Lower leg skin (tissue), 4 donors: ENCODE measurements around the gene COL4A2. TPM values are rescaled to one million over a fixed set of nuclear protein-coding genes. Genes with fewer than 3 reads are reported as not detected.
A peak's percentile ranks its signal among the peaks of the same experiment; 100 is the strongest.

ENCODE experiments used
- DNase-seq, 2 donors: peaks; one replicate each; pipeline ENCODE4 v3.0.0-alpha.2; 2019; ENCODE audit warnings: low spot score in 2 of 2
- H3K4me3 ChIP-seq: fragments of 200-600 bp; sonication (generic); 2 replicates; pipeline ENCODE4 v1.5.1; 2017; ENCODE audit warnings: mild to moderate bottlenecking, low read depth; ENCODE audit not compliant: poor library complexity, severe bottlenecking
- CTCF ChIP-seq, 3 donors: fragments of 450-650 bp; IDR thresholded peaks; one replicate each; pipeline ENCODE4 v1.5.1; 2016; ENCODE audit warnings: antibody characterized with exemption in 3 of 3, mild to moderate bottlenecking in 3 of 3, moderate library complexity in 2 of 3
- POLR2A ChIP-seq, 2 donors: fragments of 450-650 bp; IDR thresholded peaks; one replicate each; pipeline ENCODE4 v1.6.1; 2016 to 2017; ENCODE audit warnings: antibody characterized with exemption in 2 of 2, mild to moderate bottlenecking in 1 of 2, moderate library complexity in 1 of 2
- WGBS, 2 donors: methylation state at CpG; one replicate each; pipeline ENCODE4 v1.1.5; 2018; 5-methylcytosine and 5-hydroxymethylcytosine counted together
- intact Hi-C: fragments of 100-400 bp; cut with DNase I; formaldehyde crosslinking; loops from one replicate; pipeline ENCODE4 v1.15.0; 2023; ENCODE audit warnings: low total_unique reads
- total RNA-seq, 4 donors: library from RNA; depleted of rRNA; stranded (reverse); fragments of >200 nt; gene quantifications; one replicate each; pipeline ENCODE4 v1.1.0, GENCODE V29; 2016

Gene COL4A2
- 100 to 1,000 TPM in 1 of 4 donors, 10 to 100 TPM in 3; 40.8 to 119 (median 58.9) TPM for total RNA-seq

- TF ChIP-seq POLR2A (IDR thresholded peaks at IDR 0.05) (no peak), CTCF (IDR thresholded peaks at IDR 0.05) (no peak)
- peak; percentile 31 to 92 for DNase-seq
- peak within 1 kb of the TSS; percentile 66 for H3K4me3 ChIP-seq
- intact Hi-C loops = no loop called here
- 0% methylated on average over 13 to 78 of the region's 96 CpGs for WGBS, 2 donors
These were observed at the start of gene COL4A2, which contains the start of gene COL4A1 for GRCh38 chr13:110306960-110307766. TSS of gene COL4A2 (plus strand) at chr13:110307284. CDS start at chr13:110307904, 620 bp downstream. TSS of gene COL4A1 (minus strand) at chr13:110307157. CDS start at chr13:110307027, 130 bp downstream.

GRCh38 chr13:110257408-110257807 is 49.7 kb upstream of the COL4A2 start:
- no peak for DNase-seq
- H3K4me3 ChIP-seq = no peak overlapping the region
- intact Hi-C loops = no loop called here
- no peak for TF ChIP-seq CTCF (IDR thresholded peaks at IDR 0.05)
- no peak for TF ChIP-seq POLR2A (IDR thresholded peaks at IDR 0.05)
- WGBS, 2 donors = 91 to 98% methylated on average over 3 of the region's 3 CpGs

GRCh38 chr13:110258876-110259631 is 48.0 kb upstream of the COL4A2 start:
- intact Hi-C loops = no loop called here
- DNase-seq = peak in 1 of 2 donors; percentile 59
- no peak overlapping the region for H3K4me3 ChIP-seq
- TF ChIP-seq CTCF (IDR thresholded peaks at IDR 0.05) (no peak), POLR2A (IDR thresholded peaks at IDR 0.05) (no peak)
- 74 to 75% methylated on average over 12 of the region's 12 CpGs for WGBS, 2 donors

- H3K4me3 ChIP-seq = no peak overlapping the region
- intact Hi-C loops = no loop called here
- TF ChIP-seq CTCF (IDR thresholded peaks at IDR 0.05) (no peak), POLR2A (IDR thresholded peaks at IDR 0.05) (no peak)
- WGBS, 2 donors = 70 to 71% methylated on average over 6 of the region's 6 CpGs
- peak in 1 of 2 donors; percentile 21 for DNase-seq
These were observed 47.4 kb upstream of the COL4A2 start for GRCh38 chr13:110259651-110260050.

- 85 to 87% methylated on average over 15 to 19 of the region's 19 CpGs for WGBS, 2 donors
- no peak overlapping the region for H3K4me3 ChIP-seq
- DNase-seq = peak in 1 of 2 donors; percentile 76
- TF ChIP-seq CTCF (IDR thresholded peaks at IDR 0.05) (no peak), POLR2A (IDR thresholded peaks at IDR 0.05) (no peak)
- intact Hi-C loops = no loop called here
These were observed 45.7 kb upstream of the COL4A2 start for GRCh38 chr13:110261166-110262081.
